Measurements from ENCODE around the gene ANO8.
"Not testable (repeated sequence)": the region's sequence is repeated elsewhere in the genome, so short reads cannot be mapped to it uniquely, and the experiment has no call there.

Gene ANO8

DNA sequence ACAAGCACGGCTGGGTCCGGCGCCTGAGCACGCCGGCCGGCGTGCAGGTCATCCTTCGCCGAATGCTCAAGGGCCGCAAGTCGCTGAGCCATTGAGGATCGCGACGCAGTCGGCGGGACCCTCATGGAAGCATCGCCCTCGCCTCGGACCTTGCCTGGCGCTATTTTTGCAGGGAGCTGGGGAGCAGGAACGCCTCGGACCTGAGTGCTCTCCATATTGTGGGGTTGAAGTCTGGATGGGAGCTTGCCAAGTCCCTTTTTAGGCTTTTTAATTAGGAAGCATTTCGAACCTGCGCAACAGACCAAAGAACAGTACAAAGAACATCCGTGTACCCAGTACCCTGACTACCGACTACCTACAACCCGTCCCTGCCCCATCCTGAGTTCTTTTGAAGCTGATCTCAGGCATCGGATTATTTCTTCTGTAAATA, 28.4 kb downstream of the ANO8 start:
- no peak for DNase-seq

DNA sequence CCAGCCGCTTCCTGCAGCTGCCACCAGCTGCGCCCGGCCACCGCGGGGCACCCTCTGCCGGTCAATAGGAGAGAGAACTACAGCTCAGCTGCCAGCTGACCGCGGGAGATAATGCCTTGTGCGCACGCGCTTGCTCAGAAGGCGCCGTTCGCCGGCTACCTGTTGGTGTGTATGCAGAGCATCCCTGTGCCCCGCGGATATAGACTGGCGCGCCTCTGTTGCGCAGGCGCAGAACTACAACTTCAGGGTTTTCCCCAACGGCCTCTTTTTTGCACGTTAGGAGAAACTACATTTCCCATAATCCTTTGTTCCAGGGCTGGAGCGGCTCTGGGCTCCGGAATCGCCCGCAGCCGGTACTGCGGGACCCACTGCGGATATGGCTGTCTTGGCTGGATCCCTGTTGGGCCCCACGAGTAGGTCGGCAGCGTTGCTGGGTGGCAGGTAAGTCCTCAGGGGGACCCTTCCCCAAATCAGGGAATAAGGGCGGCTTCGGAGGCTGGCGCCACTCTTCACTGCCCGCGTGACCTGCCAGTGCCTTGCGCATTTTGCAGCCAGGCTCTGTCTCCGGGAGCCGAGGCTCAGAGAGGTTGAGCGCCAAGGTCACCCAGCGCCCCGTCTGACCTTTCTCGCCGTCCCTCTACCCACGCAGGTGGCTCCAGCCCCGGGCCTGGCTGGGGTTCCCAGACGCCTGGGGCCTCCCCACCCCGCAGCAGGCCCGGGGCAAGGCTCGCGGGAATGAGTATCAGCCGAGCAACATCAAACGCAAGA, 29.0 kb downstream of the ANO8 start, which contains the start of gene MRPL34:
Gene MRPL34 (plus strand): TSS at position 356 of the 768 bp plus-strand sequence. CDS start 21 bp downstream, at position 377.
- peak; percentile 99 for DNase-seq

DNA sequence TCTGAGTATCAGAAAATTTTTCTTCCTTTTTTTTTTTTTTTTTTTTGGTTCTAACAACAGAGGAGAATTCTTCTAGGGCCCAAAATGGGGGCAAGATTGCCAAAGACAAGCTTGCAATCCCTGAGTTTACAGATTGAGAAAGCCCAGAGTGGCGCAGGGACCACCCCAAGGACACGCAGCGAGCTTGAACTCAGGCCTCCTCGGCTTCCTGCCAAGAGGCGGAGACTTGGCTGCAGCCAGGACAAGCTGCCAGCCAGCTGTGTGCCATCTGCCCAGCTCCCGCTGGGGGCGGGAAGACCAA, 29.5 kb downstream of the ANO8 start:
- DNase-seq = no peak

DNA sequence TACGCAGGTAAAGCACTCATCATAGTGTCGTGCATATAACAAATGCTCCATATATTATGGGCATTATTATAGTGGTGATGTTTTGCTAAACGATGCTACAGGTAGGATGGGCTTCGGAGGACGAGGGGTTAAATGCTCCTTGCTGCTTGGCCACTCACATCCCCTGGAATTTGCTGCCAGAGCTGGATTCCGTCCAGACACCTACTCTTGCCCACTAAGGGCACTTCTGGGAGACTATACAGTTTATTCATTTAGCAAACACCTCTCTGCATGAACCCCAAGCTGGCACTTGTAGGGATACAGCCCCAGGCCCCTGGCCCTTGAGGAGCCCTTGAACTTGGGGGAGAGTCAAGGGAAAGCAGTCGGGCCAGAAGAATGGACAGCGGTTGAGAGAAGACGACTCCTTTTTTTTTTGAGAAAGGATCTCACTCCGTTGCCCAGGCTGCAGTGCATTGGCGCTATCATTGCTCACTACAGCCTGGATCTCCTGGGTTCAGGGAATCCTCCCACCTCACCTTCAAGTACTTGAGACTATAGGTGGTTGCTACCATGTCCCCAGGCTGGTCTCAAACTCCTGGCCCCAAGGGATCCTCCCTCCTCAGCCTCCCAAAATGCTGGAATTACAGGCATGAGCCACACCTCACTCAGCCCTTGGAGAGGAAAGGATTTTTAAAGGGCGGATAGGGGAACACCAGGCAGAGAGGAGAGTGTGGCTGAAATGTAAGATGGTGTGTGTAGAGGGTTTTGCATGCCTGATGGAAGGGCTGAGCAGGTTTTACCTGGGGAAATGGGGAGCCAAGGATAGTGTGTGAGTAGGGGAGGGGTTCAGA, 30.1 kb downstream of the ANO8 start:
- DNase-seq = peak; percentile 85

DNA sequence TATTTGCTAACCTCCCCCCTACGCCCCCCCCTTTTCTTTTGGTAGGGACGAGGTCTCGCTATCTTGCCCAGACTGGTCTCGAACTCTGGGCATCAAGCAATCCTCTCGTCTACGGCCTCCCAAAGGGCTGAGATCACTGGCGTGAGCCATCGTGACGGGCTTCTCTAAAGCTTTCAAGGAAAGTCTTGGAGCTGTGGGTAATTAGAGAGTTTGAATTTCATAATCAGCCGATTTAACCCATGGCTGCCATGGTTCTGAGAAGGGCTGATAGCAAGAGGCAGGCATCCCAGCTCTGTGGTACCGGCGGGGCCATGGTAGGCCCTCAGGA, 30.8 kb downstream of the ANO8 start:
- DNase-seq = peak; percentile 68

DNA sequence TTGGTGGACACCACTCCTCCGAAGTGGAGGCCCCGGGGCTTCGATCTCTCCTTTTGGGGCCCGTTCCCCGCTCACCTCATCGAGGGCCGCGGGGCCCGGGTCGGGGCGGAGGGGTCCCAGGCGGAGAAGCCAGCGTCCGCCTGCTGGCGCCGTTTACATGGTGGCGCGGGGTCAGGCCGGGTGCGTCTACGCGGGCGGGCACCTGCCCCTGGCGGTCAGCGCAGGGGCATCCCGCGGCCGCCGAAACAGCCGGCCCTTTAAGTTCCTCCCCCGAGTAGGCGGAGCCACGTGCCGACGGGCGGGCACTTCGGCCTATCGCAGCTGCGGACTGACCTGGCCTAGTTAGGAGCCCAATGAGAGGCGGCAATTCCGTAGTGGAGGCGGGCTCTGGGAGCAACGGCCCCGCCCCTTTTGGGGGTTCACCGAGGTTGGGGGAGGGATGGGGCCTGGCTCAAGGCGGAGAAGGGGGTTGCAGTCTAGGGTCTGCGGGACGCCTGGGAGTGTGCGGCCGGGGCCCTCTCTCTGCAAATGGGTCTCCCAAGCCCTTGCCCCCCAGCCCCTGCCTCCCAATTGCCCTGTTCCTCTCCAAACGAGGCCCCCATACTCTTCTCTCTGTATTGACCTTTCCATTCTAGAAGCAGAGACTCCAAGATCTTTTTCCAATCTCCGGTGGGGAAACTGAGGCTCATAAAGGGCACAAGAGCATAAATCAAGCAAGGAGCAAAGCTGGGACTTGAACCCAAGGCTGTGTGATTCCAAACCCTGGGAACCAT, 31.3 kb downstream of the ANO8 start, which contains the start of gene ABHD8:
Gene ABHD8 (minus strand): TSS at position 259 of the 773 bp plus-strand sequence. CDS start 1,809 bp downstream, outside the sequence.
- peak; percentile 85 for DNase-seq

DNA sequence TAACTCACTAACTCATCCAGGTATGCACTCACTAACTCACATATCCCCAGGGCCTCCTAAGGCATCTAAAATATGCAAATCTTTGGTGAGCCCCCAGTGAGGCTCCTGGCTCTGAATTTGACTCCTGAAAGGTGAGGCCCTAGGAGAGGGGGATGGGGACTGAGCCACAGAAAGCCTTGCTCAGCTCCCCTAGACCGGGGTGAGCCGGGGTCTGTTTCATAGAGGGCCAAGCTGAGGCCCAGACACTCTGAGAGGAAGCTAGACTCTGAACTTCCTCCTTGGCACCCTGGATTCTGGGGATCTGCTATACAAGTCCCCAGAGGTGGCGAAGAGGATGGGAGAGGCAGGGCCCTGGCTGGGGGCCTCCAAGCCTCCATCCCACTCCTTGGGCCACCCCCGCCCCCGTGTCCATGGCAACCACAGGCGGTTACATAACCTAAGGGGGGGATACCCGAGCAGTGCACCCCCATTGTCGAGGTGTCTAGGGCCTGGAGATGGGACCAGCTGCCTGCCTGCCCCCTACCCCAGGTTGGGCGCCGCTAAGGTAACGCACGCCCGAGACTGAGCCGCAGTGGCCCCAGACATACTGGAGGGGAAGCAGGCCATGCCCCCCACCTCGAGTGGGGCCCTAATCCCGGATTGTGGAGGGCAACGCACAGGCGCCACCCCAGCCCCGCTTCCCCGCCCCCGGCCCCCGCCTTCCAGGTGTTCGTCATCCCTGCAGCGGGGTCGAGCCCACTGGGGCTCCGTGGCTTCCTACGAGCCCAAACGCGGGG, 32.1 kb downstream of the ANO8 start:
- no peak for DNase-seq

DNA sequence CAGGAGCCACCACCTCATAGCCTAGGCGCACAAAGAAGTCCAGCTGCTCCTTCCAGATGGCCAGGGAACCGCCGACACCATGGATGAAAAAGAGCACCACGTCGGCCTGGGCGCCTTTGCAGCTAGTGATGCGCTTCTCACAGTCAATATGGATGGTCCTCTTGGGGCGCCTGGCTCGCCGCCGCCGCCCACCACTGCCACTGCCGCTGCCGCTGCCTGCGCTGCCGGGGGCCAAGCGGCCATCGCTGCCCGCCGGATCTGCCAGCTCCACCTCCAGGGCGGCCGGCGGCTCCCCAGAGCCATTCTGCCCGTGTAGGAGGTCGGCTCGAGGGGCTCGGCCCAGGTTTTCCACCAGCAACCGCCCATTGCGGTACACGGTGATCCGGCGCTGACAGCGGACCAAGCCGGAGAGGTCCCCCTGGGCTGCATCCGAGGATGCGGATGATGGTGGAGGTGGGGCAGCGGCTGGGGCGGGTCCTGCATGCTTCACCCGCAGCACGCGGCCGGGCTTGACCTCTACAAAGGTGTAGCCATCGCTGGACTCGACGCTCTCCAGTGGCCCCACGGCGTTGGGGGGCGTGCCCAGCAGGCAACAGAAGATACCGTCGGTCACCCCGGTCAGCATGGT, 33.5 kb downstream of the ANO8 start:
- DNase-seq = no peak

DNA sequence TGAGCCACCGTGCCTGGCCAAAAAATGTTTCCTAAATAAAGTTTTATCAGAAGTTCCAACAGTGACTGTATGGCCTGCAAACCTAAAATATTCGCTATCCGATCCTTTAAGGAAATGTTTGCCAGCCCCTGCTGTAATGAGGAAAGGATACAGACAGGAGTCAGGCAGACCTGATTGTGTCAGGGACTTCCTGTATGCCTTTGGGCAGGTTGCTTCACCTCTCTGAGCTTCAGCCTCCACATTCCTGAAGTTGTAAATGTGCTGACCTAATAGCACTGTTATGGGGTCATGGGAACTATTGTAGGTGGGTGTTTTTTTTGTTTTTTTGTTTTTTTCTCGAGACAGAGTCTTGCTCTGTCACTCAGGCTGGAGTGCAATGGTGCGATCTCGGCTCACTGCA, 37.7 kb downstream of the ANO8 start:
- no peak for DNase-seq

DNA sequence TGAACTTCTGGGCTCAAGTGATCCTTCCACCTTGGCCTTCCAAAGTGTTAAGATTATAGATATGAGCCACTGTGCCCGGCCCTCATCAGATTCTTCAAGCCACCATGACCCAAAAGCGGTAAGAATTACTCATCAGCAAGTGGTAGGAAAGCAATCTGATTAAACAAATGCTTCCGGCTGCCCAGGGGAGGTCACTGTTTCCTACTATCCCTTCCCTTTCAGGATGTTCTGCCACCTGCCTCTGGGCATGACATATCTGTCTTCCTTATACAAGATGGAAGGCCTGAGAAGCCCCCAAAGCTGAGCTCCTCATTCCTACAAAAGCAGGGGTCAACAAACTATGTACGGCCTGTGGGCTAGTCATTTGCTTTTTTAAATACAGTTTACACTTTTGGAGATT, 38.4 kb downstream of the ANO8 start:
- DNase-seq = no peak

DNA sequence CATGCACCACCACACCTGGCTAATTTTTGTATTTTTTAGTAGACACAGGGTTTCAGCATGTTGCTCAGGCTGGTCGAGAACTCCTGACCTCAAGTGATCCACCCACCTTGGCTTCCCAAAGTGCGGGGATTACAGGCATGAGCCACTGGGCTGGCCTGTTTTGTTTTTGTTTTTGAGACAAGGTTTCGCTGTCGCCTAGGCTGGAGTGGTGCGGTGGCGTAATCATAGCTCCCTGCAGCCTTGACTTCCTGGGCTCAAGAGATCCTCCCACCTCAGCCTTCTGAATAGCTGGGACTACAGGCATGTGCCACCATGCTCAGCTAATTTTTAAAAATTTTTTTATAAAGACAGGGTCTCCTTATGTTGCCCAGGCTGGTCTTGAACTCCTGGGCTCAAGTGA, 39.1 kb downstream of the ANO8 start:
- DNase-seq = not testable (repeated sequence)

DNA sequence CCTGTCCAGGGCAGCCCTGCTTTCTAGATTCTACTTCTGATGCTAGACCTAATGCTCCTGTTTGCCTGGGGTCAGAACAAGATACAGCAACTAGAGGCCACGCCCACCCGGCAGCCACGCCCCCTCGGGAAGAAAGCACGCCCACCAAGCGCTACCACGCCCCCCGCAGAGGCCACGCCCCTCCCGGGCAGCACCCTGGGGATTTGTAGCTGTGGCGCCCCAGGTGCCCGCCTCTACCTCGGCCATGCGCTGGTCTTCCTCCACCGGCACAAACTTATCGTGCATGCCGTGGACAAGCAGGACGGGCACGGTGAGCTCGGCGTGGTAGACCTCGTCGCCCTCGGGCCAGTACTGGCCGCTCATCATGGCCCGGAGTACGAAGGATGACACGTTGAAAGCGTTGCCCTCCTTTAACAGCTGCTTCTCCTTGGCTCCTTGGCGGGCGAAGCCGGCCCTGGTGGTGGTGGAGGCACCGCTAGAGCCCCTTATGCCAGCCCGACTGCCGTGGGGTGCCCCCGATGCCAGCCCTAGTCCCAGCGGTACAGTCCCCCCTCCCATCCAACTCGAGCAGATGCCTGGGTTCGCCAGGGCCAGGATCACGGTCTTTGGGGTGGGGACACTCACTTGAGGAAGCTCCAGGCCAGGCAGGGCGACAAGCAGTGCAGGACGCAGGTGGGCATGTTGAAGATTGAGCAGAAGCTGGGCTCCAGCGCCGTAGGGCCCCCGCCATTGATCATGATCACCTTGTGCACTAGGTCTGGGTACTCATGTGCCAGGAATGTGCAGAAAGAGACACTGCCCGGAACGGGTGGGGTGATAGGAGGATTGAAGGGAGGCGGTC, 40.4 kb downstream of the ANO8 start:
- DNase-seq = no peak

DNA sequence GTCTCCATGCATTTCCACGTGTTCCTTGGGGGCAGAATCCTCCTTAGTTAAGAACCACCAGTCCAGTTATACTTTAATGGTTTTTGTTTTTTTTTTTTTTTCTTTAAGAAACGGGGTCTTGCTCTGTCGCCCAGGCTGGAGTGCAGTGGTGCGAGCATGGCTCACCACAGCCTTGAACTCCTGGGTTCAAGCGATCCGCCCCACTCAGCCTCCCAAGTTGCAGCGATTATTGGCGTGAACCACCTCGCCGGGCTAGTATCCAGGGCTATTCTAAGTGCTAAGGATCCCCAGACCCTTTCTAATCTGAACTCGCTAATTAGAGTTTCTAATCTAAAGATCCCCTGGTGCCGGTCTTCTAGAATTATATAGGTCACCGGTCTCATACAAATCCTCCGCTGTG, 41.0 kb downstream of the ANO8 start:
- no peak for DNase-seq

DNA sequence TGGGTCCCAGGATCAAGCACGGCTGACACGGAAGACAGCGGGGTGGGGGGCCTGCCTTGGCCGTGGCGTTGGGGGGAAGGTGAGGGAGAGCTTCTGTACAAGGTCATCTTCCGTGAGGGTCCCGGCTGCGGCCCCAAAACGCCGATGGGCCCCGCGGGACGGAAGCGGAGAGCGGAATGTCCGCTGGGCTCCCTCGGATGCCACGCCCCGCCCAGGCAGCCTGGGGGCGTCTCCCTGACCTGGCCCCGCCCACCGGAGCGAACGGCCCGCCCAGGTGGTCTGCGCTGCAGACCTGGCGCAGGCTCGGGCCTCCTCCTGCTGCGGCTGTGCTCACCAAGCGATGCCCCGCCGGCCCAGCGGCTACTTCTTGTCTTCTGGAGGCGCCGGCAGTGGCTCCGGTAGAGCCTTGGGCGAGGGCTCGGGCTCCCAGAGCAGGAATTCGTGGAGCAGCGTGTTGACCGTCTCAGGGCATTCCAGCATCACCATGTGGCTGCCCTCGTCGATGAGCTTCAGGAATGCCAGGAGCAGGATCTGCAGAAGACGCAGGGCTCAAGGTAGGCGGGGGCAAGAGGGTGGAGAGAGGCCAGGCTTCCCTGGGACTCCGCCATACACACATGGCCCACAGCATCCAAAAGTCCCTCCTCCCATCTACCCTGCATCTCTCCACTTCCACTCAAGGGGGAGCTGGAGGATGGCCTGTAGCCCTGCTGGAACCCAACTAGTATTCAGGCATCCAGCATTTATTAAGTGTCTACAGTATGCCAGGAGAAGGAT, 42.2 kb downstream of the ANO8 start:
- no peak for DNase-seq

DNA sequence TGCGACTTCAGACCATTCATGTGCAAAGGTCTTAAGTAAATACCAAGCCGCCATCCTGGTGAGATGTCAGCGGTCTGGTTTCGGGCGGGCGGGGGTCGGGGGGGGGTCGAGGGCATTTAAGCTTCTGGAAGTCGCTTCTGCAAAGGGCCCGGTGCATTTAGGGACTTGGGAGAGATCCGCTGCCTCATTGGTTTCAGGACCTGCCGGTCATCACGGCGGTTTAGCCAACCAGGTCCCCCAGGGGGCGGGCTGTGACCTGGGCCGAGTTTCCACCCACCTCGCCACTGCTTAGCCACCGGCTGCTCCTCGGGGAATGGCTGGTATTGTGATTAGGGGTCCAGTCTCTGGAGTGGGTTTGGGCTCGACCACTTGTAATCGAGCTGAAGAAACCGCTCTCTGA, 45.2 kb downstream of the ANO8 start:
- no peak for DNase-seq

DNA sequence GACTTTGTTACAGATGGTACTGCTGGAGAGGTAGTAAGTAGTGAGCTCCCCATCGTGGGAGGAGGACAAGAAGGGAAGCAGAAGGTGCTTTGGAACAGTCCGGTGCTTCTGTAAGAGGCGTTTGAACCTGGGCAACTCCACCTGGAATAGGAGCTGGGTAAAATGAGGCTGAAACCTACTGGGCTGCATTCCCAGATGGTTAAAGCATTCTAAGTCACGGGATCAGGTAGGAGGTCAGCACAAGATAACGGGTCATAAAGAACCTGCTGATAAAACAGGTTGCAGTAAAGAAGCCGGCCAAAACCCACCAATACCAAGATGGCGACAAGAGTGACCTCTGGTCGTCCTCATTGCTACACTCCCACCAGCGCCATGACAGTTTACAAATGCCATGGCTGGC, 47.9 kb downstream of the ANO8 start:
- no peak for DNase-seq

DNA sequence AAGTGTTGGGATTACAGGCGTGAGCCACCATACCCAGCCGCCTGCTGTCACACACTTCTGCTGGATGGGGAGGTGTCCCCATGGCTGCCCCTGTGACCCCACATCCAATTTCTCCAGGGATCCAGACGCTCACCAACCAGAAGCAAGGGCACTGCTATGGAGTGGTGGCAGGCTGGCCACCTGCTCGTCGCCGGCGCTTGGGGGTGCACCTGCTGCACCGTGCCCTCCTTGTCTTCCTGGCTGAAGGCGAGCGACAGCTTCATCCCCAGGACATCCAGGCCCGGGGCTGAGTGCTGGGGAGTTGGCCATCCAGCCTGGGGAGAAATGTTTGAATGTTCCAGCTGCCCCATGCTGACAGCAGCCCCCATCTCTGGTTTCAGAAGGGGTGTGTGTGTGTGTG, 48.4 kb downstream of the ANO8 start:
- no peak for DNase-seq

DNA sequence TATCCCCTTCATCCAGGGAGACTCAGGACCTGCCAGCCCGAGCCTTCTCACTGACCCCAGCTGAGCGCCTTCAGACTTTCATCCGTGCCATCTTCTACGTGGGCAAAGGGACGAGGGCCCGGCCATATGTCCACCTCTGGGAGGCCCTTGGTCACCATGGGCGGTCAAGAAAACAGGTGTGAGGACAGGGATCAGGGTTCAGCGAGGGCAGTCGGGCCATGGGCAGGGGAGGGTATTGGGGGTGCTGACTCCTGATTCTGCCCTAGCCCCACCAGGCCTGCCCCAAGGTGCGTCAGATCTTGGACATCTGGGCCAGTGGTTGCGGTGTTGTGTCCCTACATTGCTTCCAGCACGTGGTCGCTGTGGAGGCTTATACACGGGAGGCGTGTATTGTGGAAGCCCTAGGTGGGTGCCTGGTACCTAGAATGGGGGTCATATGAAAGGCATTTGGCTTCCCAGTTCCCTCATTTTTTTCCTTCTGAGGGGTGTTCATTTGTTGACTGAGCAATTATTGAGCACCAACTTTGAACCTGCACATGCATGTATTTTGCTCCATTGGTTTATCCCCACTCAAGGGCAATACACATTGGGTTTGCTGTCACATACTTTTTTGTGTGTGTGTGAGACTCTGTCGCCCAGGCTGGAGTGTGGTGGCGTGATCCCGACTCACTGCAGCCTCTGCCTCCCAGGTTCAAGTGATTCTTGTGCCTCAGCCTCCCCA, 49.1 kb downstream of the ANO8 start:
- DNase-seq = no peak

DNA sequence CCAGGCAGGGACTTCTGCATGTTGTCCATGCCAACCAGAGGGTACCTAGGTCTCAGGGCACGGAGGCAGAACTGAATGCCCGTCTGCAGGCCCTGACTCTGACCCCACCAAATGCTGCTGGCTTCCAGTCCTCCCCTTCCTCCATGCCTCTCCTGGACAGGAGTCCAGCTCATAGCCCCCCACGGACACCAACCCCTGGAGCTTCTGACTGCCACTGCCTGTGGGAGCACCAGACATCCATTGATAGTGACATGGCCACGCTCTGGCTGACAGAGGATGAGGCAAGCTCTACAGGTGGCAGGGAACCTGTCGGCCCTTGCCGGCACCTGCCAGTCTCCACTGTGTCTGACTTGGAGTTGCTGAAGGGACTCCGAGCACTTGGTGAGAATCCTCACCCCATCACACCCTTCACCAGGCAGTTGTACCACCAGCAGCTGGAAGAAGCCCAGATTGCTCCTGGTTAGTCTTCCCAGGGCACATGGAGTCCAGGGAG, 51.1 kb downstream of the ANO8 start:
- DNase-seq = no peak
